ENCODE measurements around the gene TSSK2. TPM values are rescaled to one million over a fixed set of nuclear protein-coding genes. Genes with fewer than 3 reads are reported as not detected.

The TSSK2 gene
- polyA plus RNA-seq (2012; ENCODE audit: insufficient read length, low read depth): not detected

DNA sequence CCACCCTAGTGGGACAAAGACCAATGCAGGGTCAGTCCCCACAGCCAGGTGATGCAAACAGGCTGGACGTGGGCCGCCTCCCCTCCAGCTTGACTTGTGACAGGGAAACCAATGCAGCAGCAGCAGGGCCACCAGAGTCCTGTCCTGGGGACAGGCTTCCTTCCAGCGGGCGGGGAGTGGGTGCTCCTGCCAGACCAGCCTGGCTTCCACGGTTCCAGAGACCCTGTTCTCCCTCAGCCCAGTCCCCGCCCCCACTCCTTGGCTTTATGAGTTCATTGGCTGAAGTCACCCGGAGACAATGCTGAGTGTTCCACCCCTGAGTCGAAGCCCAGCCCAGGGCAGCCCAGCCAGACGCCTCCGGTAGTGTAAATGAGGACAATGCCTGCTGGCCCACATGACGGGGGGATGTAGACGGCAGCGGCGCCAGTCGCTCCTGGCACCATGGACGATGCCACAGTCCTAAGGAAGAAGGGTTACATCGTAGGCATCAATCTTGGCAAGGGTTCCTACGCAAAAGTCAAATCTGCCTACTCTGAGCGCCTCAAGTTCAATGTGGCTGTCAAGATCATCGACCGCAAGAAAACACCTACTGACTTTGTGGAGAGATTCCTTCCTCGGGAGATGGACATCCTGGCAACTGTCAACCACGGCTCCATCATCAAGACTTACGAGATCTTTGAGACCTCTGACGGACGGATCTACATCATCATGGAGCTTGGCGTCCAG lies at the start of gene TSSK2:
Gene TSSK2, plus strand, starts transcription at position 350 of the 726 bp plus-strand sequence. Its CDS starts 92 bp downstream, at position 442.
- TF ChIP-seq SIN3A (IDR thresholded peaks at IDR 0.05; ENCODE audit: borderline replicate concordance, insufficient read depth, low read length): no peak
- no peak for TF ChIP-seq TAF1 (IDR thresholded peaks at IDR 0.05; ENCODE audit: borderline replicate concordance, insufficient read depth, low read length)
- no peak for TF ChIP-seq POLR2AphosphoS5 (IDR thresholded peaks at IDR 0.05; ENCODE audit: low read depth, low read length)
- no peak for TF ChIP-seq FOXP2 (optimal IDR thresholded peaks at IDR 0.05; ENCODE audit: borderline replicate concordance, extremely low read depth, extremely low read length, insufficient read depth)
- TF ChIP-seq, protein P1, sequence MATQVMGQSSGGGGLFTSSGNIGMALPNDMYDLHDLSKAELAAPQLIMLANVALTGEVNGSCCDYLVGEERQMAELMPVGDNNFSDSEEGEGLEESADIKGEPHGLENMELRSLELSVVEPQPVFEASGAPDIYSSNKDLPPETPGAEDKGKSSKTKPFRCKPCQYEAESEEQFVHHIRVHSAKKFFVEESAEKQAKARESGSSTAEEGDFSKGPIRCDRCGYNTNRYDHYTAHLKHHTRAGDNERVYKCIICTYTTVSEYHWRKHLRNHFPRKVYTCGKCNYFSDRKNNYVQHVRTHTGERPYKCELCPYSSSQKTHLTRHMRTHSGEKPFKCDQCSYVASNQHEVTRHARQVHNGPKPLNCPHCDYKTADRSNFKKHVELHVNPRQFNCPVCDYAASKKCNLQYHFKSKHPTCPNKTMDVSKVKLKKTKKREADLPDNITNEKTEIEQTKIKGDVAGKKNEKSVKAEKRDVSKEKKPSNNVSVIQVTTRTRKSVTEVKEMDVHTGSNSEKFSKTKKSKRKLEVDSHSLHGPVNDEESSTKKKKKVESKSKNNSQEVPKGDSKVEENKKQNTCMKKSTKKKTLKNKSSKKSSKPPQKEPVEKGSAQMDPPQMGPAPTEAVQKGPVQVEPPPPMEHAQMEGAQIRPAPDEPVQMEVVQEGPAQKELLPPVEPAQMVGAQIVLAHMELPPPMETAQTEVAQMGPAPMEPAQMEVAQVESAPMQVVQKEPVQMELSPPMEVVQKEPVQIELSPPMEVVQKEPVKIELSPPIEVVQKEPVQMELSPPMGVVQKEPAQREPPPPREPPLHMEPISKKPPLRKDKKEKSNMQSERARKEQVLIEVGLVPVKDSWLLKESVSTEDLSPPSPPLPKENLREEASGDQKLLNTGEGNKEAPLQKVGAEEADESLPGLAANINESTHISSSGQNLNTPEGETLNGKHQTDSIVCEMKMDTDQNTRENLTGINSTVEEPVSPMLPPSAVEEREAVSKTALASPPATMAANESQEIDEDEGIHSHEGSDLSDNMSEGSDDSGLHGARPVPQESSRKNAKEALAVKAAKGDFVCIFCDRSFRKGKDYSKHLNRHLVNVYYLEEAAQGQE (IDR thresholded peaks at IDR 0.05; ENCODE audit: insufficient read depth in 1 of 2, low read depth in 2 of 2, low read length in 2 of 2): no peak

- no peak for TF ChIP-seq POLR2AphosphoS5 (IDR thresholded peaks at IDR 0.05; ENCODE audit: low read depth, low read length)
- TF ChIP-seq FOXP2 (optimal IDR thresholded peaks at IDR 0.05; ENCODE audit: borderline replicate concordance, extremely low read depth, extremely low read length, insufficient read depth): no peak
- TF ChIP-seq TAF1 (IDR thresholded peaks at IDR 0.05; ENCODE audit: borderline replicate concordance, insufficient read depth, low read length): no peak
- no peak for TF ChIP-seq SIN3A (IDR thresholded peaks at IDR 0.05; ENCODE audit: borderline replicate concordance, insufficient read depth, low read length)
- TF ChIP-seq, protein P1 (IDR thresholded peaks at IDR 0.05; ENCODE audit: insufficient read depth in 1 of 2, low read depth in 2 of 2, low read length in 2 of 2): no peak
These were observed 49.8 kb upstream of the TSSK2 start for GRCh38 chr22:19081351-19081750.

GRCh38 chr22:19082101-19082500 lies 49.0 kb upstream of the TSSK2 start:
- TF ChIP-seq POLR2AphosphoS5 (IDR thresholded peaks at IDR 0.05; ENCODE audit: low read depth, low read length) (no peak), TAF1 (IDR thresholded peaks at IDR 0.05; ENCODE audit: borderline replicate concordance, insufficient read depth, low read length) (no peak), SIN3A (IDR thresholded peaks at IDR 0.05; ENCODE audit: borderline replicate concordance, insufficient read depth, low read length) (no peak), FOXP2 (optimal IDR thresholded peaks at IDR 0.05; ENCODE audit: borderline replicate concordance, extremely low read depth, extremely low read length, insufficient read depth) (no peak)
- TF ChIP-seq, protein P1 (IDR thresholded peaks at IDR 0.05; ENCODE audit: insufficient read depth in 1 of 2, low read depth in 2 of 2, low read length in 2 of 2): no peak

DNA sequence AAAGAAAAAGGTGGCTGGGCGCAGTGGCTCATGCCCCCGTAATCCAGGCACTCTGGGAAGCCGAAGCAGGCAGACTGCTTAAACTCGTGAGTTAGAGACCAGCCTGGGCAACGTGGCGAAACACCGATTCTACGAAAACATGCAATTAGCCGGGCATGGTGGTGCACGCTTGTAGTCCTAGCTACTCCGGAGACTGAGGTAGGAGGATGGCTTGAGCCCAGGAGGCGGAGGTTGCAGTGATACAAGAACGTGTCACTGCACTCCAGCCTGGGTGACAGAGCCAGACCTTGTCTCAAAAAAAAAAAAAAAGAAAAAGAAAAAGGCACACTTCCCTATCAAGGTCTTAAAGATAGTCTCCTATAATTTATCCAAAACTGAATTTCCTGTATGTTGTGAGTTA lies 48.3 kb upstream of the TSSK2 start:
- TF ChIP-seq TAF1 (IDR thresholded peaks at IDR 0.05; ENCODE audit: borderline replicate concordance, insufficient read depth, low read length) (no peak), POLR2AphosphoS5 (IDR thresholded peaks at IDR 0.05; ENCODE audit: low read depth, low read length) (no peak), FOXP2 (optimal IDR thresholded peaks at IDR 0.05; ENCODE audit: borderline replicate concordance, extremely low read depth, extremely low read length, insufficient read depth) (no peak), SIN3A (IDR thresholded peaks at IDR 0.05; ENCODE audit: borderline replicate concordance, insufficient read depth, low read length) (no peak)
- TF ChIP-seq, protein P1 (IDR thresholded peaks at IDR 0.05; ENCODE audit: insufficient read depth in 1 of 2, low read depth in 2 of 2, low read length in 2 of 2): no peak
